Skeletal muscle tissue (tissue), 4 donors: ENCODE results near the gene CHRNB2. TPM values are rescaled to one million over a fixed set of nuclear protein-coding genes. Genes with fewer than 3 reads are reported as not detected.

Source experiments
- H3K27ac ChIP-seq: one replicate; pipeline ENCODE4 v1.7.0; 2013; ENCODE audit warnings: mild to moderate bottlenecking, low read depth, low read length, inconsistent platforms
- H3K27me3 ChIP-seq, 3 donors: one replicate each; pipeline ENCODE4 v1.7.0; 2013; ENCODE audit warnings: low read length in 3 of 3; ENCODE audit not compliant: control insufficient read depth in 3 of 3, insufficient read depth in 3 of 3
- H3K36me3 ChIP-seq, 3 donors: one replicate each; pipeline ENCODE4 v1.7.0; 2013; ENCODE audit warnings: low read length in 3 of 3; ENCODE audit not compliant: control insufficient read depth in 3 of 3, insufficient read depth in 3 of 3
- H3K4me1 ChIP-seq, 3 donors: one replicate each; pipeline ENCODE4 v1.7.0; 2013; ENCODE audit warnings: low read length in 3 of 3, mild to moderate bottlenecking in 3 of 3; ENCODE audit not compliant: control insufficient read depth in 3 of 3, insufficient read depth in 3 of 3
- H3K4me3 ChIP-seq, 3 donors: one replicate each; pipeline ENCODE4 v1.7.0; 2013; ENCODE audit warnings: low read length in 3 of 3
- H3K9ac ChIP-seq, 3 donors: one replicate each; pipeline ENCODE4 v1.7.0; 2013; ENCODE audit warnings: low read length in 3 of 3, mild to moderate bottlenecking in 3 of 3, moderate library complexity in 2 of 3, low read depth in 1 of 3
- H3K9me3 ChIP-seq, 3 donors: one replicate each; pipeline ENCODE4 v1.7.0; 2013; ENCODE audit warnings: low read length in 3 of 3; ENCODE audit not compliant: control insufficient read depth in 3 of 3
- total RNA-seq: library from RNA; depleted of rRNA; stranded (reverse); fragments of >200 nt; gene quantifications from one replicate; pipeline ENCODE4 v1.2.3, GENCODE V29; 2014
- donor health status: Osteomylitis.

CHRNB2 gene
- total RNA-seq, 1 donor from 2014 or later: under 0.01 TPM

- Histone ChIP-seq H3K4me3 (no peak overlapping the region), H3K4me1 (peaks cover 3 to 6% (median 5%) of the 10 kb centered on the region in 3 donors), H3K36me3 (peaks cover 23 to 38% (median 35%) of the 10 kb centered on the region in 3 donors), H3K9ac (peak overlapping the region in 1 of 3 donors; percentile 16), H3K27ac (no peak overlapping the region), H3K9me3 (no peaks in the 10 kb centered on the region), H3K27me3 (peaks cover under 1 to 3% (median 2%) of the 10 kb centered on the region in 3 donors)
These were observed 9.9 kb downstream of the CHRNB2 start for GRCh38 chr1:154577346-154578057.

DNA sequence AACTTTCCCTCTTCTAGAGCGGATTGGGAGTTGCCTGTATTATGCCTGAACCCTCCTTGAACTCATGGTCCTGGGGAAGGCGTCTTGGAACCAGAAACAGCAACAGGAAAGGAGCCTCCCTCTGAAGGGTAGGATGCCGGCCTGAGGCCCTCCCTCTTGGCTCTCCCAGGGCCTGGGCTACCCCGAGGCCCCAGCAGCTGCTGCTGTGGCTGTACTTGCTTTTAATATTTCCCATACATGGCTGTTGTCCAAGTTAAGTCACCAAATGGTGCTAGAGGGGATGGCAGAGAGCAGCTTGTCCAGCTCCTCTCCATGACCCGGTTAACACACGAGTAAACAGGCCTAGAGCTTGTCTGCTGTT, 10.5 kb downstream of the CHRNB2 start:
- peaks cover 28 to 43% (median 40%) of the 10 kb centered on the region in 3 donors for H3K36me3 ChIP-seq
- no peaks in the 10 kb centered on the region for H3K9me3 ChIP-seq
- H3K4me1 ChIP-seq: peaks cover 3 to 6% (median 5%) of the 10 kb centered on the region in 3 donors
- no peak overlapping the region for H3K4me3 ChIP-seq
- H3K27ac ChIP-seq: no peak overlapping the region
- peaks cover 0 to 3% (median 2%) of the 10 kb centered on the region in 3 donors for H3K27me3 ChIP-seq
- H3K9ac ChIP-seq: no peak overlapping the region

DNA sequence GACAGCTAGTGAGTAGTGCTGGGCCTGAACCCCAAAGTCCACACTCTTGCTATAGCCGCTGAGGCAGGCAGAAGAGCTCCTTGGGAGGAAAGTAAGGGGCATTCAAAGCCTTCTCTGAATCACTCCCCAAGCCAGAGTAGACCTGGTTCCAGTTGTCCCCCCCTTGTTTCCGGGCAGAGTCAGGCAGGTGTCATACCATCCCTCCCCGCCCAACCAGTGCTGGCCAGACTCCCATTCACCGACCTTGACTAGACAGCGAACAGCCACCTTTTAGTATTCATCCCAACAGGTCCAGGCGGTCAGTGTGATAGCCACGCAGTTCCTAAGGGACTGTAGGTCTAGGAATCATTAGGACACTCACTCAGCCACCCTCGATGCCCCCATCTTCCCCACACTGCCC, 11.8 kb downstream of the CHRNB2 start:
- Histone ChIP-seq H3K4me1 (peaks cover 3 to 6% (median 5%) of the 10 kb centered on the region in 3 donors), H3K27me3 (peaks cover 0 to 3% (median 2%) of the 10 kb centered on the region in 3 donors), H3K4me3 (no peak overlapping the region), H3K36me3 (peaks cover 39 to 57% (median 54%) of the 10 kb centered on the region in 3 donors), H3K9ac (no peak overlapping the region), H3K27ac (no peak overlapping the region), H3K9me3 (no peaks in the 10 kb centered on the region)

GRCh38 chr1:154581766-154582165, 14.2 kb downstream of the CHRNB2 start:
- no peaks in the 10 kb centered on the region for H3K9me3 ChIP-seq
- H3K36me3 ChIP-seq: peaks cover 62 to 80% (median 78%) of the 10 kb centered on the region in 3 donors
- no peak overlapping the region for H3K27ac ChIP-seq
- no peaks in the 10 kb centered on the region for H3K27me3 ChIP-seq
- H3K4me3 ChIP-seq: no peak overlapping the region
- no peak overlapping the region for H3K9ac ChIP-seq
- H3K4me1 ChIP-seq: peaks cover 3 to 6% (median 5%) of the 10 kb centered on the region in 3 donors

DNA sequence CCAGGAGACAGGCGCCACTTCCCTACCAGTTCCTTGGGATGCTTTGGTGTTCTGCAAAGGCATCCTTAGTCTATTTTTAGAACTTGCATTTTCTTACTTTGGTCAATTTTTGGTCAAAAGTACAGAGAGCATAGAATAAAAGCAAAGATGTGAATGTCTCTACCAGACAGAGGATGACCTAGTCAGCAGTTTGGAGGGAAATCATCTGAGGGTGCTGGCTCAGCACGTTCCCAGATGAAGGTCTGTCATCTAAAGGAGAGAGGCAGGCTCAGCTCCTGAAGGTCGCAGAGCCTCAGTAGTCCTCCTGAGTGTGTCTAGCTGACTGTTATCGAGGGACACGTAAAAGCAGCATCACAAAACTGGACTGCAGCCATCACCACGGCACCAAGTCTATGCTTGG, 15.3 kb downstream of the CHRNB2 start:
- no peaks in the 10 kb centered on the region for H3K9me3 ChIP-seq
- no peak overlapping the region for H3K4me3 ChIP-seq
- H3K9ac ChIP-seq: no peak overlapping the region
- H3K4me1 ChIP-seq: peaks cover 0 to under 1% (median under 1%) of the 10 kb centered on the region in 3 donors
- H3K27me3 ChIP-seq: no peaks in the 10 kb centered on the region
- no peak overlapping the region for H3K27ac ChIP-seq
- H3K36me3 ChIP-seq: peaks cover 72 to 92% (median 89%) of the 10 kb centered on the region in 3 donors

DNA sequence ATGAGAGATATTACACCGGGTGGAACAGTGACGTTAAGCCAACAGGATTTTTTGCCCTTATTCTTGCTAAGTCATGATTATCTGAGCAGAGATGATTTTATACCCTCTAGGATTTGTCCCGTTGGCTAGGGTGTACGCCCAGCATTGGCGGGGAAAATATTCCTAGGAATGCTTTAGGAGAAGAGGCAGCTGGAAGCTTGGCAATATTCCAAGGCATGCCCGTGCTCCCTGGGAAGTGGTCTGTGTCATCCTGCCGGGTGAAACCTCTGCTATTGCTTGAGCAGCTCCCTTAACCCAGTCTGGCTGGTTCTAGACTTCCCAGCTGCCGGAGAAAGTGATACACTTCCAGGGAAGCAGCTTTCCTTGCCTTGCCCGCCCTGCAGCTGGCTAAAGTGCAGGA, 16.2 kb downstream of the CHRNB2 start:
- Histone ChIP-seq H3K9ac (no peak overlapping the region), H3K4me3 (no peak overlapping the region), H3K36me3 (peaks cover 77 to 94% (median 94%) of the 10 kb centered on the region in 3 donors), H3K27ac (no peak overlapping the region), H3K4me1 (no peaks in the 10 kb centered on the region), H3K27me3 (no peaks in the 10 kb centered on the region), H3K9me3 (no peaks in the 10 kb centered on the region)

DNA sequence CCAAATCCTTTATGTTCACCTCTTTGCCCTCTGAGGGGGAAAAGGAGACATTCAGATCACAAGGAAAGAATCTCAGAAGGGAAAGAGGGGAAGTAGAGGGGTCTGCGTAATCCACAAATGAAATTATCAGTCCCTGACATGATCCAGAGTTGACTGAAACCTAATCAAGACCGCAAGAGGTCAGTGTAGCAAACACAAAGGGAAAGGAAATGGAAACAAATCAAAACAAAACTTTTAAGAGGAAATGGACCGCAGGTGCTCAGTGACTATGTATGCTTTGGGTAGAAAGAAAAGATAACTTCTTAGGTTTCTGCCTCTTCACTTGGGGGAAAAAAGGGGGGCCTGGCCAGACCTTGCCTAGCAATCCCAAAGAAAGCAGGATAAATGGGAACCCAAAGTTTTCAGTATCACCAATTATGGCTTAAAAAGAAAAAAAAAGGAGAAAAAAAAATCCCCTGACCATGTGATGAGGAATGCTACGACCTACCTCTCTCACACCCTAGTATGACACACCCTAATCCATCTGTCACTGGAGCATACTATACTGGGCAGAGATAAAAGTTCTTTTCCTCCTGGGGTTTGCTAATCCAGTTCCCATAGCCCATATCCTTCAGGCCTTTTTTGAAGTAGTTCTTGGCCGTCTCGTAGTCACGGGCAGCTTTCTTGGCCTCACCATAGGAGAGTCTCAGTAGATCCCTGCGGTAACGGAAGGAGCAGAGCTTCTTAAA, 16.9 kb downstream of the CHRNB2 start:
- no peaks in the 10 kb centered on the region for H3K27me3 ChIP-seq
- no peak overlapping the region for H3K9ac ChIP-seq
- H3K9me3 ChIP-seq: no peaks in the 10 kb centered on the region
- H3K27ac ChIP-seq: no peak overlapping the region
- H3K4me1 ChIP-seq: no peaks in the 10 kb centered on the region
- H3K36me3 ChIP-seq: peaks cover 80 to 96% (median 94%) of the 10 kb centered on the region in 3 donors
- H3K4me3 ChIP-seq: no peak overlapping the region

- Histone ChIP-seq H3K27me3 (no peaks in the 10 kb centered on the region), H3K9me3 (no peaks in the 10 kb centered on the region), H3K4me1 (no peaks in the 10 kb centered on the region), H3K9ac (no peak overlapping the region), H3K4me3 (no peak overlapping the region), H3K36me3 (peaks cover 81 to 93% (median 89%) of the 10 kb centered on the region in 3 donors), H3K27ac (no peak overlapping the region)
These were observed 18.7 kb downstream of the CHRNB2 start for GRCh38 chr1:154586231-154586630.

GRCh38 chr1:154586641-154587040, 19.1 kb downstream of the CHRNB2 start:
- H3K36me3 ChIP-seq: peaks cover 83 to 95% (median 92%) of the 10 kb centered on the region in 3 donors

GRCh38 chr1:154589780-154590179, 22.2 kb downstream of the CHRNB2 start:
- Histone ChIP-seq H3K9me3 (no peaks in the 10 kb centered on the region), H3K36me3 (peaks cover 62 to 89% (median 87%) of the 10 kb centered on the region in 3 donors), H3K4me3 (no peak overlapping the region), H3K9ac (no peak overlapping the region), H3K27me3 (no peaks in the 10 kb centered on the region), H3K27ac (no peak overlapping the region), H3K4me1 (no peaks in the 10 kb centered on the region)

More at GRCh38 chr1:154586641-154587040, 19.1 kb downstream of the CHRNB2 start:
- Histone ChIP-seq H3K9me3 (no peaks in the 10 kb centered on the region), H3K4me3 (no peak overlapping the region), H3K9ac (no peak overlapping the region), H3K4me1 (no peaks in the 10 kb centered on the region), H3K27me3 (no peaks in the 10 kb centered on the region), H3K27ac (no peak overlapping the region)
